ENCODE data around the gene POLR2J. TPM values are rescaled to one million over a fixed set of nuclear protein-coding genes. Genes with fewer than 3 reads are reported as not detected.
A peak's percentile ranks its signal among the peaks of the same experiment; 100 is the strongest.
"Not testable (repeated sequence)": the region's sequence is repeated elsewhere in the genome, so short reads cannot be mapped to it uniquely, and the experiment has no call there.

Gene POLR2J
- total RNA-seq, 2 experiments from 2014 or later = 35.8 to 39.7 TPM

GRCh38 chr7:102516951-102517350, 38.2 kb upstream of the POLR2J start:
- H3K4me3 Mint-ChIP-seq; DNase-seq; H3K9me3 Mint-ChIP-seq; H3K36me3 Mint-ChIP-seq (ENCODE audit: low read depth); POLR2A ChIA-PET; H3K4me1 Mint-ChIP-seq (ENCODE audit: low read depth); H3K27me3 Mint-ChIP-seq; H3K9me3 ChIP-seq (ENCODE audit: control insufficient read depth in 1 of 2, insufficient read depth in 1 of 2, low read length in 2 of 2); H3K4me3 ChIP-seq (ENCODE audit: low read length); H3K4me1 ChIP-seq (ENCODE audit: insufficient read depth, low read length); H3K36me3 ChIP-seq (ENCODE audit: insufficient read depth, low read length); CTCF ChIA-PET; H3K27ac ChIP-seq (ENCODE audit: low read depth in 1 of 2, low read length in 2 of 2); H3K27me3 ChIP-seq (ENCODE audit: control insufficient read depth in 1 of 2, insufficient read depth in 2 of 2, low read length in 2 of 2); intact Hi-C loops (cut with DNase I, micrococcal nuclease); H3K27ac Mint-ChIP-seq; ATAC-seq (ENCODE audit: poor library complexity): not testable (repeated sequence)

- ATAC-seq (ENCODE audit: poor library complexity); intact Hi-C loops (cut with DNase I, micrococcal nuclease); H3K9me3 ChIP-seq (ENCODE audit: control insufficient read depth in 1 of 2, insufficient read depth in 1 of 2, low read length in 2 of 2); H3K36me3 ChIP-seq (ENCODE audit: insufficient read depth, low read length); H3K4me1 Mint-ChIP-seq (ENCODE audit: low read depth); H3K27me3 ChIP-seq (ENCODE audit: control insufficient read depth in 1 of 2, insufficient read depth in 2 of 2, low read length in 2 of 2); H3K4me1 ChIP-seq (ENCODE audit: insufficient read depth, low read length); H3K4me3 Mint-ChIP-seq; CTCF ChIA-PET; H3K36me3 Mint-ChIP-seq (ENCODE audit: low read depth); H3K27ac Mint-ChIP-seq; H3K4me3 ChIP-seq (ENCODE audit: low read length); H3K9me3 Mint-ChIP-seq; H3K27me3 Mint-ChIP-seq; POLR2A ChIA-PET; DNase-seq; H3K27ac ChIP-seq (ENCODE audit: low read depth in 1 of 2, low read length in 2 of 2): not testable (repeated sequence)
These were observed 37.2 kb upstream of the POLR2J start for GRCh38 chr7:102515889-102516288.

GRCh38 chr7:102514881-102515721, 36.4 kb upstream of the POLR2J start:
- H3K4me1 ChIP-seq (ENCODE audit: insufficient read depth, low read length); H3K36me3 ChIP-seq (ENCODE audit: insufficient read depth, low read length); H3K4me1 Mint-ChIP-seq (ENCODE audit: low read depth); H3K27ac ChIP-seq (ENCODE audit: low read depth in 1 of 2, low read length in 2 of 2); DNase-seq; H3K9me3 Mint-ChIP-seq; H3K4me3 ChIP-seq (ENCODE audit: low read length); H3K4me3 Mint-ChIP-seq; H3K36me3 Mint-ChIP-seq (ENCODE audit: low read depth); H3K27ac Mint-ChIP-seq; POLR2A ChIA-PET; H3K27me3 Mint-ChIP-seq; CTCF ChIA-PET; intact Hi-C loops (cut with DNase I, micrococcal nuclease); H3K27me3 ChIP-seq (ENCODE audit: control insufficient read depth in 1 of 2, insufficient read depth in 2 of 2, low read length in 2 of 2); ATAC-seq (ENCODE audit: poor library complexity); H3K9me3 ChIP-seq (ENCODE audit: control insufficient read depth in 1 of 2, insufficient read depth in 1 of 2, low read length in 2 of 2): not testable (repeated sequence)

- H3K27me3 ChIP-seq (ENCODE audit: control insufficient read depth in 1 of 2, insufficient read depth in 2 of 2, low read length in 2 of 2); H3K4me3 Mint-ChIP-seq; intact Hi-C loops (cut with DNase I, micrococcal nuclease); H3K27me3 Mint-ChIP-seq; H3K27ac ChIP-seq (ENCODE audit: low read depth in 1 of 2, low read length in 2 of 2); H3K36me3 ChIP-seq (ENCODE audit: insufficient read depth, low read length); H3K4me3 ChIP-seq (ENCODE audit: low read length); POLR2A ChIA-PET; H3K9me3 Mint-ChIP-seq; H3K27ac Mint-ChIP-seq; H3K36me3 Mint-ChIP-seq (ENCODE audit: low read depth); H3K4me1 Mint-ChIP-seq (ENCODE audit: low read depth); H3K4me1 ChIP-seq (ENCODE audit: insufficient read depth, low read length); H3K9me3 ChIP-seq (ENCODE audit: control insufficient read depth in 1 of 2, insufficient read depth in 1 of 2, low read length in 2 of 2); CTCF ChIA-PET: not testable (repeated sequence)
- DNase-seq (peak in 4 of 14 experiments; percentile 7 to 64 (median 27)), ATAC-seq (ENCODE audit: poor library complexity) (peak; percentile 7)
These were observed 34.0 kb upstream of the POLR2J start for GRCh38 chr7:102512642-102513221.

- H3K27ac Mint-ChIP-seq; H3K4me3 ChIP-seq (ENCODE audit: low read length); H3K9me3 ChIP-seq (ENCODE audit: control insufficient read depth in 1 of 2, insufficient read depth in 1 of 2, low read length in 2 of 2); H3K27ac ChIP-seq (ENCODE audit: low read depth in 1 of 2, low read length in 2 of 2); H3K27me3 ChIP-seq (ENCODE audit: control insufficient read depth in 1 of 2, insufficient read depth in 2 of 2, low read length in 2 of 2); H3K27me3 Mint-ChIP-seq; H3K4me1 Mint-ChIP-seq (ENCODE audit: low read depth); H3K36me3 ChIP-seq (ENCODE audit: insufficient read depth, low read length); intact Hi-C loops (cut with DNase I, micrococcal nuclease); DNase-seq; CTCF ChIA-PET; POLR2A ChIA-PET; H3K4me3 Mint-ChIP-seq; H3K9me3 Mint-ChIP-seq; H3K4me1 ChIP-seq (ENCODE audit: insufficient read depth, low read length); H3K36me3 Mint-ChIP-seq (ENCODE audit: low read depth): not testable (repeated sequence)
- peak; percentile 86 for ATAC-seq (ENCODE audit: poor library complexity)
These were observed 33.3 kb upstream of the POLR2J start for GRCh38 chr7:102511860-102512522.

- H3K4me1 ChIP-seq (ENCODE audit: insufficient read depth, low read length); H3K9me3 Mint-ChIP-seq; H3K36me3 Mint-ChIP-seq (ENCODE audit: low read depth); POLR2A ChIA-PET; CTCF ChIA-PET; H3K27me3 ChIP-seq (ENCODE audit: control insufficient read depth in 1 of 2, insufficient read depth in 2 of 2, low read length in 2 of 2); H3K36me3 ChIP-seq (ENCODE audit: insufficient read depth, low read length); H3K27ac ChIP-seq (ENCODE audit: low read depth in 1 of 2, low read length in 2 of 2); H3K27me3 Mint-ChIP-seq; H3K4me1 Mint-ChIP-seq (ENCODE audit: low read depth); H3K4me3 ChIP-seq (ENCODE audit: low read length); DNase-seq; H3K9me3 ChIP-seq (ENCODE audit: control insufficient read depth in 1 of 2, insufficient read depth in 1 of 2, low read length in 2 of 2); ATAC-seq (ENCODE audit: poor library complexity); H3K4me3 Mint-ChIP-seq; H3K27ac Mint-ChIP-seq; intact Hi-C loops (cut with DNase I, micrococcal nuclease): not testable (repeated sequence)
These were observed 31.9 kb upstream of the POLR2J start for GRCh38 chr7:102510575-102510974.
